GM12864 (cell line): ENCODE results near the gene PARPBP.

Experiments
- DNase-seq: peaks from one replicate; pipeline ENCODE4 v3.0.0-alpha.2; 2011; ENCODE audit warnings: low read depth
- H3K4me3 ChIP-seq: 2 replicates; pipeline ENCODE4 v1.5.1; 2011; ENCODE audit warnings: mild to moderate bottlenecking, low read depth, low read length, control low read depth
- TF ChIP-seq, protein P1 (sequence below): IDR thresholded peaks from 2 replicates; pipeline ENCODE4 v1.5.1; 2011; ENCODE audit warnings: low read depth, mild to moderate bottlenecking, moderate library complexity, low read length, control low read depth, inconsistent platforms; ENCODE audit errors: missing control alignments

Gene PARPBP

DNA sequence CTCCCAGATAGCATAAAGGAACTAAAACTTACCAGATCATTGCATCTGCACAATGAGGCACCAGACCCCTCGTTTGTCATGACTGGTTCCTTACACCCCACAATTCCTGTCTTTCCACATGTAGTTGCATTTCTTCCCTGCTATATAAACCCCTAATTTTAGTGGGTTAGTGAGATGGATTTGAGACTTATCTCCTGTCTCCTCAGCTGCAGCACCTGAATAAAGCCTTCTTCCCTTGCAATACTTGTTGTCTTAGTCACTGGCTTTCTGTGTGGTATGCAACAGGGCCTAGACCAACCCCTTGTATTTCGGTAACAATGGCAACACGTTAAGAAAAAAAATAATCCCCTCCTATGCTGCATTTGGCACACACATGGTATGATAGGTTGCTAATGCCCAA is 13.1 kb upstream of the PARPBP start:
- DNase-seq: no peak
- TF ChIP-seq, protein P1, sequence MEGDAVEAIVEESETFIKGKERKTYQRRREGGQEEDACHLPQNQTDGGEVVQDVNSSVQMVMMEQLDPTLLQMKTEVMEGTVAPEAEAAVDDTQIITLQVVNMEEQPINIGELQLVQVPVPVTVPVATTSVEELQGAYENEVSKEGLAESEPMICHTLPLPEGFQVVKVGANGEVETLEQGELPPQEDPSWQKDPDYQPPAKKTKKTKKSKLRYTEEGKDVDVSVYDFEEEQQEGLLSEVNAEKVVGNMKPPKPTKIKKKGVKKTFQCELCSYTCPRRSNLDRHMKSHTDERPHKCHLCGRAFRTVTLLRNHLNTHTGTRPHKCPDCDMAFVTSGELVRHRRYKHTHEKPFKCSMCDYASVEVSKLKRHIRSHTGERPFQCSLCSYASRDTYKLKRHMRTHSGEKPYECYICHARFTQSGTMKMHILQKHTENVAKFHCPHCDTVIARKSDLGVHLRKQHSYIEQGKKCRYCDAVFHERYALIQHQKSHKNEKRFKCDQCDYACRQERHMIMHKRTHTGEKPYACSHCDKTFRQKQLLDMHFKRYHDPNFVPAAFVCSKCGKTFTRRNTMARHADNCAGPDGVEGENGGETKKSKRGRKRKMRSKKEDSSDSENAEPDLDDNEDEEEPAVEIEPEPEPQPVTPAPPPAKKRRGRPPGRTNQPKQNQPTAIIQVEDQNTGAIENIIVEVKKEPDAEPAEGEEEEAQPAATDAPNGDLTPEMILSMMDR: no peak
- H3K4me3 ChIP-seq: no peak overlapping the region

DNA sequence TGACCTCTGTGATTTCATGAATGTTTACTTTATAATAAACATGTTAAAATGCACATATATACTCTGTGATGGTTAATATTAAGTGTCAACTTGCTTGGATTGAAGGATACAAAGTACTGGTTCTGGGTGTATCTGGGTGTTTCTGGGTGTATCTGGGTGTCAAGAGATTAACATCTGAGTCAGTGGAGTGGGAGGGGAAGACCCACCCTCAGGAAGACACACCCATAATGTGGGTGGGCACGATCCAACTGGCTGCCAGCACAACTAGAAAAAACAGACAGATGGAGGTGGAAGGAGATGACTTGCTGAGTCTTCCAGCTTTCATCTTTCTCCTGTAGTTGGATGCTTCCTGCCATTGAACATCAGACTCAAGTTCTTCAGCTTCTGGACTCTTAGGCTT is 12.0 kb upstream of the PARPBP start:
- TF ChIP-seq, protein P1: no peak
- no peak for DNase-seq
- no peak overlapping the region for H3K4me3 ChIP-seq

DNA sequence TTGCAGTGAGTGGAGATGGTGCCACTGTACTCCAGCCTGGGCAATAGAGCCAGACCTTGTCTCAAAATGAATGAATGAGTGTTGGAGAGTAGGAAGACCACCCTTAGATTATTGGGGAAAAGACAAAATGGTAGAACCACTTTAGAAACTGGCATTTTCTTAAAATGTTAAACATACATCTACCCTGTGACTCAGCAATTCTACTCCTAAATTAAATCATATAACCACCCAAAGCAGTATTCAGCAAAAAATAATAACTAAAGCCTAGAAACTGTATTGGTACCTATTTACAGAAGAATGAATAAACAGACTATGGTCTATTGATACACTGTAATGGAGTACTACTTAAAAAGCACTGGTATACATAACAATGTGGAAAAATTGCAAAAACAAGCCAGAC is 9.2 kb upstream of the PARPBP start:
- TF ChIP-seq, protein P1: no peak
- H3K4me3 ChIP-seq: no peak overlapping the region
- DNase-seq: no peak

DNA sequence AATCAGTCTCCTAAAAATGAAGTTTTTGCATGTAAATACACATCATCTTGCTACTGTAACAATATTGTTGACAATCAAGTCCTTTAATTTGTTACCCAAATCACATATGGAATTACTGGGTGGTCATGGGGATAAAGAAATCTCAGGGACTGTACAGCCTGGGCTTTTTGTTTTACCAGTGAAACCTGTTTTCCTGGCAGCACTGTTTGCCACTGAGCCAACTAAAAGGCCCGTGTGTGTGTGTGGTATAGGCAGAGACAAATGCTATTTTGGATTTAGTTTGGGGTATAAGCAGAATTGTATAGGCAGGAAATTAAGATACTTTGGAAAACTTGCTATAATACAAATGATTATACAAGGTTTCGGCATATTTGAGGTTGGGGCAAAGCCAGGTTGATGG is 5.8 kb upstream of the PARPBP start:
- TF ChIP-seq, protein P1: no peak
- no peak overlapping the region for H3K4me3 ChIP-seq
- DNase-seq: no peak

DNA sequence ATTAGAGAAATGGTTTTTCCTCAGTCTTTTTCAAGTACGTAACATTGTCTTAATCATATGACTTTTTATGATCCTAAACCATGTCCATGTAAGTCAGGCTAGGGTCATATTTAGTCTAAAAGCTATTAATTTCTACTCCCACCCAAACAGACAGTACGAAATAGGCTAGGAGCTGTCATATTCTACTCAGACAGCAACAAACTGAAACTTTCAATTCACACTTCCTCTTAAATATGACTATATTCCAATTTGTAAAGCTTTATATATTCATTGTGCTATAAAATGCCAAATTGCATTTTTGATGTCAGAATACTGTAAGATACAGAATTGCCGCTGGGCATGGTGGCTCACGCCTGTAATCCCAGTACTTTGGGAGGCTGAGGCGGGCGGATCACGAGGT is 3.6 kb upstream of the PARPBP start:
- no peak overlapping the region for H3K4me3 ChIP-seq
- no peak for DNase-seq
- TF ChIP-seq, protein P1: no peak

DNA sequence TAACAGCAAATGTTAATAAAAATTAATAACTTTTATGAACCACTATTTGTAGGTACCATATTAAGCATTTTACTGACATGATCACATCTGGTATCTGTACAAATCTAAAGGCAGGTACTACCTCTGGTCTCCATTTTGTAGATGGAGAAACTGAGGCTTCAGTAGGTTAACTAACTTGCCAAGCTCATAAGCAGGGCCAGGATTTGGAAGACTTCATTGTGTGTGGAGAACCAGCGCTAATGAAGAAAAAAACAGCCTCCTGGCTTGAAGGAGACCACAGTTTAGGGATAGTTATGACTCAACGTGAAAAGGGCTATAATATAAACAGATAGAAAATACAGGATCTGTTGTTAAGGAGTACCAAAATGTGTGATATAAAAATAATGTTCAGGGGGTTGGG is 1.1 kb upstream of the PARPBP start:
- H3K4me3 ChIP-seq: peak overlapping the region; percentile 93; the same call in 1 of the 2 replicates
- TF ChIP-seq, protein P1: no peak
- no peak for DNase-seq

DNA sequence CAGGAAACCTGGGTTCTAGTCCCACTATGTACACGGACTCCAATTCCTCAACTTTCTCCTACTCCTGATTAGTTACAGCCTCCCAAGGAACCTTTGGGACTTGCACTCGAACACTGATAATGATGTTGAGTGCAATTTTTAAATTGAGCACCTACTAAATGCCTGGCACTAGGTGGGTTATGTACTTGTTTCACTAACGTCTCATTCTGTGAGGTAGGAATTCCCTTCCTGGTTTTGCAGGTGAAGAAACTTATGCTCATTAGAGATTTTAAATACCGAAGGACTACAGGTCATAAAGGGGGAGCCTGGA is 536 bp downstream of the PARPBP start:
- no peak for DNase-seq
- H3K4me3 ChIP-seq: peak overlapping the region; percentile 93
- TF ChIP-seq, protein P1: no peak
